ENCODE measurements around the gene C4BPA. TPM values are rescaled to one million over a fixed set of nuclear protein-coding genes. Genes with fewer than 3 reads are reported as not detected.

The C4BPA gene
- total RNA-seq, 4 donors from 2014 or later = 1.5 TPM; not detected in 3

GRCh38 chr1:207058878-207059867 lies 44.9 kb upstream of the C4BPA start:
- no peak for TF ChIP-seq CTCF (IDR thresholded peaks at IDR 0.05)
- no peak for TF ChIP-seq POLR2A (IDR thresholded peaks at IDR 0.05)
- H3K4me3 ChIP-seq = no peak overlapping the region
- H3K4me1 ChIP-seq = no peaks in the 10 kb centered on the region
- no peaks in the 10 kb centered on the region for H3K36me3 ChIP-seq
- DNase-seq = no peak
- H3K27ac ChIP-seq = no peak overlapping the region
- no peaks in the 10 kb centered on the region for H3K27me3 ChIP-seq
- H3K9me3 ChIP-seq = no peaks in the 10 kb centered on the region
- intact Hi-C loops (cut with DNase I; ENCODE audit: low total_unique reads) = no loop called here

- Histone ChIP-seq H3K27me3 (no peaks in the 10 kb centered on the region), H3K9me3 (no peaks in the 10 kb centered on the region), H3K36me3 (no peaks in the 10 kb centered on the region), H3K27ac (no peak overlapping the region), H3K4me1 (no peaks in the 10 kb centered on the region), H3K4me3 (no peak overlapping the region)
- no peak for DNase-seq
- intact Hi-C loops (cut with DNase I; ENCODE audit: low total_unique reads) = no loop called here
- no peak for TF ChIP-seq POLR2A (IDR thresholded peaks at IDR 0.05)
- no peak for TF ChIP-seq CTCF (IDR thresholded peaks at IDR 0.05)
Observed at GRCh38 chr1:207059881-207060280, 44.2 kb upstream of the C4BPA start.

GRCh38 chr1:207060596-207060995 lies 43.4 kb upstream of the C4BPA start:
- Histone ChIP-seq H3K27me3 (no peaks in the 10 kb centered on the region), H3K27ac (no peak overlapping the region), H3K4me1 (no peaks in the 10 kb centered on the region), H3K4me3 (no peak overlapping the region), H3K9me3 (no peaks in the 10 kb centered on the region), H3K36me3 (no peaks in the 10 kb centered on the region)
- no peak for DNase-seq
- TF ChIP-seq CTCF (IDR thresholded peaks at IDR 0.05) (no peak), POLR2A (IDR thresholded peaks at IDR 0.05) (no peak)
- intact Hi-C loops (cut with DNase I; ENCODE audit: low total_unique reads) = no loop called here

GRCh38 chr1:207062058-207062457 lies 42.0 kb upstream of the C4BPA start:
- H3K27ac ChIP-seq = no peak overlapping the region

More at GRCh38 chr1:207062058-207062457, 42.0 kb upstream of the C4BPA start:
- Histone ChIP-seq H3K36me3 (no peaks in the 10 kb centered on the region), H3K9me3 (no peaks in the 10 kb centered on the region), H3K4me3 (no peak overlapping the region), H3K27me3 (no peaks in the 10 kb centered on the region), H3K4me1 (no peaks in the 10 kb centered on the region)
- no peak for DNase-seq
- intact Hi-C loops (cut with DNase I; ENCODE audit: low total_unique reads) = no loop called here
- TF ChIP-seq POLR2A (IDR thresholded peaks at IDR 0.05) = no peak
- TF ChIP-seq CTCF (IDR thresholded peaks at IDR 0.05) = no peak

All from uterus (tissue), 4 donors.